IMR-90 (cell line): ENCODE measurements around the gene VWA8. TPM values are rescaled to one million over a fixed set of nuclear protein-coding genes. Genes with fewer than 3 reads are reported as not detected.

Experiments used
- ATAC-seq: fragments of 200-7000 bp; cut with Tn5 transposase; 2 replicates; pipeline ENCODE4 v1.9.1; 2020; ENCODE audit warnings: low read depth, mild to moderate bottlenecking, moderate library complexity
- BruUV-seq: library from RNA; stranded (reverse); fragments of 400-500 nt; replicated peaks from 2 replicates; lab custom pipeline; 2021; lab: Mats Ljungman, UMichigan
- CTCF ChIA-PET: fragments of 300-600 bp; formaldehyde crosslinking; extraction: SDS; loops from one replicate; lab custom pipeline; 2021; ENCODE audit warnings: antibody characterized with exemption; lab: Yijun Ruan, JAX
- POLR2A ChIA-PET: fragments of 300-600 bp; sonication (Branson Sonifier 250); formaldehyde crosslinking; loops from one replicate; lab custom pipeline; 2022; ENCODE audit warnings: antibody characterized with exemption; ENCODE audit not compliant: unreplicated experiment; lab: Charles Lee
- DNase-seq: peaks from one replicate; pipeline ENCODE4 v3.0.0; 2013
- H2AFZ ChIP-seq: replicated peaks from 2 replicates; pipeline ENCODE3; 2013; ENCODE audit warnings: low read length, mild to moderate bottlenecking; ENCODE audit not compliant: poor library complexity
- H2AK5ac ChIP-seq: 2 replicates; pipeline ENCODE4 v1.6.1; 2013; ENCODE audit warnings: low read depth, low read length, inconsistent platforms
- H2AK9ac ChIP-seq: replicated peaks from 2 replicates; pipeline ENCODE3; 2013; ENCODE audit warnings: mild to moderate bottlenecking, low read depth, low read length, moderate library complexity; ENCODE audit not compliant: poor library complexity
- H2BK120ac ChIP-seq: 2 replicates; pipeline ENCODE4 v1.6.1; 2013; ENCODE audit warnings: low read depth, low read length, inconsistent platforms
- H2BK15ac ChIP-seq: 3 replicates; pipeline ENCODE4 v1.6.1; 2013; ENCODE audit warnings: low read depth, low read length, inconsistent platforms
- H2BK20ac ChIP-seq: 2 replicates; pipeline ENCODE4 v1.6.1; 2013; ENCODE audit warnings: low read depth, mild to moderate bottlenecking, inconsistent platforms, low read length, moderate library complexity
- H2BK5ac ChIP-seq: 2 replicates; pipeline ENCODE4 v1.6.1; 2013; ENCODE audit warnings: mild to moderate bottlenecking, low read depth, low read length, inconsistent platforms; ENCODE audit not compliant: poor library complexity, severe bottlenecking
- H3K14ac ChIP-seq: replicated peaks from 2 replicates; pipeline ENCODE4 v1.6.1; 2013; ENCODE audit warnings: low read depth, low read length, inconsistent platforms
- H3K18ac ChIP-seq: 2 replicates; pipeline ENCODE4 v1.6.1; 2013; ENCODE audit warnings: low read depth, low read length, control low read depth
- H3K23ac ChIP-seq: 2 replicates; pipeline ENCODE4 v1.6.1; 2013; ENCODE audit warnings: low read depth, low read length, inconsistent platforms
- H3K27ac ChIP-seq: 2 replicates; pipeline ENCODE4 v1.5.1; 2013; ENCODE audit warnings: mild to moderate bottlenecking, control low read depth, low read length; ENCODE audit not compliant: insufficient read depth
- H3K27me3 ChIP-seq: 2 replicates; pipeline ENCODE4 v1.6.1; 2013; ENCODE audit warnings: low read length; ENCODE audit not compliant: control insufficient read depth, insufficient read depth
- H3K36me3 ChIP-seq: 2 replicates; pipeline ENCODE4 v1.6.1; 2013; ENCODE audit warnings: low read length, mixed read lengths; ENCODE audit not compliant: control insufficient read depth, insufficient read depth
- H3K4ac ChIP-seq: 2 replicates; pipeline ENCODE4 v1.6.1; 2013; ENCODE audit warnings: low read depth, low read length, inconsistent platforms
- H3K4me1 ChIP-seq: 2 replicates; pipeline ENCODE4 v1.6.1; 2013; ENCODE audit warnings: low read length, mixed read lengths; ENCODE audit not compliant: control insufficient read depth, insufficient read depth
- H3K4me2 ChIP-seq: 2 replicates; pipeline ENCODE4 v1.6.1; 2013; ENCODE audit warnings: low read depth, mild to moderate bottlenecking, control low read depth, low read length, moderate library complexity
- H3K4me3 ChIP-seq: 2 replicates; pipeline ENCODE4 v1.5.1; 2013; ENCODE audit warnings: low read depth, mild to moderate bottlenecking, control low read depth, low read length, moderate library complexity; ENCODE audit not compliant: insufficient read depth
- H3K56ac ChIP-seq: 2 replicates; pipeline ENCODE4 v1.6.1; 2013; ENCODE audit warnings: low read length, inconsistent platforms; ENCODE audit not compliant: insufficient read depth; ENCODE audit errors: extremely low read depth
- H3K79me1 ChIP-seq, 2 experiments: 2 replicates each; pipeline ENCODE4 v1.6.1; 2013; ENCODE audit warnings: low read length in 2 of 2, inconsistent platforms in 1 of 2, low read depth in 1 of 2
- H3K9ac ChIP-seq: 2 replicates; pipeline ENCODE4 v1.6.1; 2013; ENCODE audit warnings: low read depth, low read length, control low read depth
- H3K9me1 ChIP-seq: 2 replicates; pipeline ENCODE4 v1.6.1; 2013; ENCODE audit warnings: low read length, inconsistent platforms; ENCODE audit not compliant: insufficient read depth
- H3K9me3 ChIP-seq: 2 replicates; pipeline ENCODE4 v1.6.1; 2013; ENCODE audit warnings: low read length; ENCODE audit not compliant: control insufficient read depth, insufficient read depth
- H4K20me1 ChIP-seq: 2 replicates; pipeline ENCODE4 v1.6.1; 2013; ENCODE audit warnings: low read length, inconsistent platforms; ENCODE audit not compliant: insufficient read depth
- H4K5ac ChIP-seq: 2 replicates; pipeline ENCODE4 v1.6.1; 2013; ENCODE audit warnings: mild to moderate bottlenecking, low read depth, low read length, control low read depth
- H4K8ac ChIP-seq, 2 experiments: 2 replicates each; pipeline ENCODE4 v1.6.1; 2013; ENCODE audit warnings: low read depth in 2 of 2, low read length in 2 of 2, control low read depth in 1 of 2, inconsistent platforms in 1 of 2
- H4K91ac ChIP-seq: 2 replicates; pipeline ENCODE4 v1.6.1; 2013; ENCODE audit warnings: low read depth, low read length, inconsistent platforms; ENCODE audit not compliant: insufficient read depth
- BHLHE40 ChIP-seq: fragments of 150-350 bp; IDR thresholded peaks from 2 replicates; pipeline ENCODE4 v1.6.1; 2016; ENCODE audit warnings: mild to moderate bottlenecking, low read depth, low read length
- CHD1 ChIP-seq: IDR thresholded peaks from 2 replicates; pipeline ENCODE4 v1.6.1; 2012; ENCODE audit warnings: low read depth, low read length, improper control_type of control experiment
- CTCF ChIP-seq: conservative IDR thresholded peaks from 2 replicates; pipeline ENCODE4 v1.5.1; 2012; ENCODE audit warnings: mild to moderate bottlenecking, low read depth, low read length, improper control_type of control experiment
- ELK1 ChIP-seq: fragments of 150-350 bp; IDR thresholded peaks from 2 replicates; pipeline ENCODE4 v1.6.1; 2016; ENCODE audit warnings: low read depth, mild to moderate bottlenecking, low read length, moderate library complexity, borderline replicate concordance
- FOS ChIP-seq: fragments of 150-350 bp; IDR thresholded peaks from 2 replicates; pipeline ENCODE4 v1.6.1; 2016; ENCODE audit warnings: low read depth, low read length
- MAFK ChIP-seq: IDR thresholded peaks from 2 replicates; pipeline ENCODE4 v1.6.1; 2012; ENCODE audit warnings: low read depth, low read length, improper control_type of control experiment
- MAZ ChIP-seq: IDR thresholded peaks from 2 replicates; pipeline ENCODE4 v1.6.1; 2012; ENCODE audit warnings: low read depth, mild to moderate bottlenecking, low read length, improper control_type of control experiment, moderate library complexity, borderline replicate concordance
- MXI1 ChIP-seq: IDR thresholded peaks from 2 replicates; pipeline ENCODE4 v1.6.1; 2012; ENCODE audit warnings: low read depth, mild to moderate bottlenecking, low read length, moderate library complexity, borderline replicate concordance
- POLR2A ChIP-seq: IDR thresholded peaks from 2 replicates; pipeline ENCODE4 v1.6.1; 2012; ENCODE audit warnings: mild to moderate bottlenecking, low read depth, low read length
- RAD21 ChIP-seq: IDR thresholded peaks from 2 replicates; pipeline ENCODE4 v1.6.1; 2012; ENCODE audit warnings: low read length, improper control_type of control experiment
- RCOR1 ChIP-seq: IDR thresholded peaks from 2 replicates; pipeline ENCODE4 v1.6.1; 2012; ENCODE audit warnings: mild to moderate bottlenecking, low read length, improper control_type of control experiment; ENCODE audit not compliant: insufficient replicate concordance
- RFX5 ChIP-seq: IDR thresholded peaks from 2 replicates; pipeline ENCODE4 v1.8.0; 2012; ENCODE audit warnings: low read depth, mild to moderate bottlenecking, low read length, moderate library complexity
- SMC3 ChIP-seq: fragments of 150-350 bp; IDR thresholded peaks from 2 replicates; pipeline ENCODE4 v1.6.1; 2016; ENCODE audit warnings: low read depth, mild to moderate bottlenecking, antibody characterized with exemption, low read length, moderate library complexity
- USF2 ChIP-seq: fragments of 150-350 bp; IDR thresholded peaks from 2 replicates; pipeline ENCODE4 v1.6.1; 2017; ENCODE audit warnings: mild to moderate bottlenecking, antibody characterized with exemption, low read length, low read depth
- WGBS, 2 experiments: methylation state at CpG; one replicate each; pipeline versions ENCODE4 v1.1.5 to v1.1.7; 2013; ENCODE audit warnings: missing lambda C conversion rate in 2 of 2; ENCODE audit not compliant: insufficient read length in 1 of 2; ENCODE audit errors: extremely low coverage in 2 of 2; 5-methylcytosine and 5-hydroxymethylcytosine counted together
- dilution Hi-C: fragments of 300-500 bp; cut with HindIII; formaldehyde crosslinking; loops from one replicate; pipeline ENCODE4 v1.14.3; 2018; ENCODE audit warnings: low sequenced_read_pairs; ENCODE audit not compliant: unreplicated experiment
- in situ Hi-C: fragments of 300-500 bp; cut with MboI; formaldehyde crosslinking; loops from 3 replicates; pipeline ENCODE4 v1.14.3; 2019; ENCODE audit warnings: low sequenced_read_pairs, inconsistent platforms, mixed read lengths
- intact Hi-C: fragments of 100-400 bp; cut with micrococcal nuclease; formaldehyde crosslinking; loops from 2 replicates; pipeline ENCODE4 v1.10.0; 2022
- polyA plus RNA-seq, 3 experiments: library from polyadenylated mRNA; depleted of rRNA; stranded (reverse); fragments of >200 nt; gene quantifications; 2 replicates each; pipeline ENCODE4 v1.2.3, GENCODE V29; 2012; ENCODE audit warnings: low replicate concordance in 1 of 3
- total RNA-seq: library from RNA; depleted of rRNA; stranded (reverse); fragments of >200 nt; gene quantifications from 2 replicates; pipeline ENCODE4 v1.2.3, GENCODE V29; 2012

VWA8 gene
- total and polyA plus RNA-seq, 2 of the 4 experiments (the other 2 are of a cell fraction): 5.9 to 18.3 TPM

- CTCF ChIA-PET: interaction anchor here (0.6 to 2.1 kb wide), 2 partner anchors 22 to 104 kb away, joined by 3 to 4 read pairs; no protein-coding TSS in a partner anchor
- no TSS peak for BruUV-seq
- H2AK9ac ChIP-seq: no peak overlapping the region
- peaks cover 10% of the 10 kb centered on the region for H3K9me1 ChIP-seq
- H3K4ac ChIP-seq: no peak overlapping the region; the same call in 1 of the 2 replicates
- no peaks in the 10 kb centered on the region for H4K20me1 ChIP-seq
- dilution Hi-C loops (no loop called here), intact Hi-C loops (loop anchor here (10.0 kb wide), 1 partner anchor 81 kb away; no protein-coding TSS in a partner anchor), in situ Hi-C loops (no loop called here)
- H3K14ac ChIP-seq: no peak overlapping the region
- no peak overlapping the region for H2AFZ ChIP-seq
- no peak overlapping the region for H2BK5ac ChIP-seq
- H2AK5ac ChIP-seq: no peak overlapping the region
- 0 out of 2 replicates have a peak overlapping the region, but pooled peaks have one; percentile 9 for H2BK120ac ChIP-seq
- no CpG with 5 or more reads among the region's 2 CpGs for WGBS, 2 experiments
- TF ChIP-seq CTCF (no peak), SMC3 (no peak), POLR2A (no peak), RFX5 (no peak), BHLHE40 (no peak), MAZ (no peak), MXI1 (no peak), RAD21 (no peak), ELK1 (no peak), CHD1 (no peak), USF2 (no peak), RCOR1 (no peak), FOS (no peak), MAFK (no peak)
- no peak overlapping the region for H3K56ac ChIP-seq
- H3K9me3 ChIP-seq: no peaks in the 10 kb centered on the region
- H4K8ac ChIP-seq: no peak overlapping the region; a peak in 1 of 4 replicates
- no peak overlapping the region for H3K4me2 ChIP-seq
- peaks cover 25% of the 10 kb centered on the region for H3K4me1 ChIP-seq
- DNase-seq (no peak), ATAC-seq (no peak)
- H3K27ac ChIP-seq: no peak overlapping the region
- peak overlapping the region; percentile 1; the same call in 1 of the 2 replicates for H2BK20ac ChIP-seq
- H3K36me3 ChIP-seq: no peaks in the 10 kb centered on the region
- no peak overlapping the region for H4K91ac ChIP-seq
- H3K18ac ChIP-seq: no peak overlapping the region
- H3K4me3 ChIP-seq: no peak overlapping the region
- no peak overlapping the region for H3K23ac ChIP-seq
- POLR2A ChIA-PET: no interaction called here
- H3K79me1 ChIP-seq: no peaks in the 10 kb centered on the region
- no peaks in the 10 kb centered on the region for H3K27me3 ChIP-seq
- H2BK15ac ChIP-seq: no peak overlapping the region
- H3K9ac ChIP-seq: no peak overlapping the region
- H4K5ac ChIP-seq: no peak overlapping the region
Observed at GRCh38 chr13:41563984-41564365, 396.9 kb downstream of the VWA8 start.
